GM12878 (cell line): ENCODE measurements around the gene VPS52. TPM values are rescaled to one million over a fixed set of nuclear protein-coding genes. Genes with fewer than 3 reads are reported as not detected.
A peak's percentile ranks its signal among the peaks of the same experiment; 100 is the strongest.

Experiments
- CBFB ChIP-seq: IDR thresholded peaks from 2 replicates; pipeline ENCODE4 v1.6.1; 2016; ENCODE audit warnings: antibody characterized with exemption, low read depth
- CHD2 ChIP-seq: IDR thresholded peaks from 2 replicates; pipeline ENCODE4 v1.6.1; 2011; ENCODE audit warnings: low read depth, low read length, improper control_type of control experiment, borderline replicate concordance
- CTCF ChIP-seq, 3 experiments: IDR thresholded peaks in 2 of 3; conservative IDR thresholded peaks in 1 of 3; 2 replicates each; pipeline ENCODE4 v1.5.1; 2011; ENCODE audit warnings: low read depth in 3 of 3, low read length in 3 of 3, mild to moderate bottlenecking in 3 of 3, control low read depth in 2 of 3, moderate library complexity in 2 of 3, inconsistent platforms in 1 of 3, mixed read lengths in 1 of 3; ENCODE audit not compliant: control insufficient read depth in 2 of 3, insufficient read depth in 1 of 3; ENCODE audit errors: extremely low read depth in 1 of 3
- EP300 ChIP-seq, 2 experiments: fragments of 150-350 bp in 1 of 2; IDR thresholded peaks; 2 replicates each; pipeline ENCODE4 v1.6.1; 2011 to 2012; ENCODE audit warnings: low read depth in 2 of 2, low read length in 2 of 2, borderline replicate concordance in 1 of 2, improper control_type of control experiment in 1 of 2, inconsistent platforms in 1 of 2; ENCODE audit not compliant: control insufficient read depth in 1 of 2
- IRF3 ChIP-seq: fragments of 450-650 bp; IDR thresholded peaks from 2 replicates; pipeline ENCODE4 v1.6.1; 2014; ENCODE audit warnings: mild to moderate bottlenecking
- IRF4 ChIP-seq: IDR thresholded peaks from 2 replicates; pipeline ENCODE4 v1.6.1; 2011; ENCODE audit warnings: low read depth, low read length
- IRF5 ChIP-seq: fragments of 450-650 bp; IDR thresholded peaks from 2 replicates; pipeline ENCODE4 v1.6.1; 2017; ENCODE audit warnings: borderline replicate concordance
- JUND ChIP-seq: IDR thresholded peaks from 2 replicates; pipeline ENCODE4 v1.6.1; 2012; ENCODE audit warnings: low read depth, mild to moderate bottlenecking, low read length, improper control_type of control experiment, moderate library complexity
- MTA2 ChIP-seq: fragments of 450-650 bp; IDR thresholded peaks from 2 replicates; pipeline ENCODE4 v1.6.1; 2016; ENCODE audit warnings: low read depth, mild to moderate bottlenecking, moderate library complexity
- NR2C2 ChIP-seq: IDR thresholded peaks from 2 replicates; pipeline ENCODE4 v1.6.1; 2011; ENCODE audit warnings: borderline replicate concordance, low read depth; ENCODE audit not compliant: control insufficient read depth, insufficient read length
- PAX8 ChIP-seq: fragments of 450-650 bp; IDR thresholded peaks from 2 replicates; pipeline ENCODE4 v1.6.1; 2017; ENCODE audit warnings: mild to moderate bottlenecking, moderate library complexity
- PKNOX1 ChIP-seq: fragments of 450-650 bp; IDR thresholded peaks from 2 replicates; pipeline ENCODE4 v1.6.1; 2016; ENCODE audit warnings: mild to moderate bottlenecking
- POLR2AphosphoS2 ChIP-seq: IDR thresholded peaks from 2 replicates; pipeline ENCODE4 v1.6.1; 2011; ENCODE audit warnings: low read depth, mild to moderate bottlenecking, low read length, improper control_type of control experiment, moderate library complexity
- RBBP5 ChIP-seq: fragments of 200-600 bp; sonication (generic); conservative IDR thresholded peaks from 2 replicates; pipeline ENCODE4 v1.6.1; 2016
- RUNX3 ChIP-seq: IDR thresholded peaks from 2 replicates; pipeline ENCODE4 v1.6.1; 2012; ENCODE audit warnings: low read length, inconsistent platforms
- STAT1 ChIP-seq: fragments of 450-650 bp; conservative IDR thresholded peaks from 2 replicates; pipeline ENCODE4 v1.6.1; 2014; ENCODE audit warnings: antibody characterized with exemption, mild to moderate bottlenecking
- USF1 ChIP-seq: IDR thresholded peaks from 2 replicates; pipeline ENCODE4 v1.6.1; 2011; ENCODE audit warnings: borderline replicate concordance, low read depth, mild to moderate bottlenecking, moderate library complexity, mixed read lengths, low read length; ENCODE audit not compliant: insufficient read depth; ENCODE audit errors: extremely low read length
- WRNIP1 ChIP-seq: IDR thresholded peaks from 2 replicates; pipeline ENCODE4 v1.6.1; 2011; ENCODE audit warnings: low read depth, low read length, improper control_type of control experiment, borderline replicate concordance
- ZBTB4 ChIP-seq: fragments of 450-650 bp; formaldehyde crosslinking; IDR thresholded peaks from 2 replicates; pipeline ENCODE4 v1.4.0; 2022; ENCODE audit warnings: mild to moderate bottlenecking, moderate library complexity
- ZNF622 ChIP-seq: fragments of 450-650 bp; IDR thresholded peaks from 2 replicates; pipeline ENCODE4 v1.6.1; 2017; ENCODE audit warnings: mild to moderate bottlenecking, inconsistent platforms
- polyA plus RNA-seq, 11 experiments: library from polyadenylated mRNA; depleted of rRNA in 4 of 11; unstranded in 6 of 11; stranded (reverse) in 5 of 11; fragments of >200 nt; fragmentation: Nextera tagmentation in 4 of 11; fragmentation: Illumina TruSeq in 1 of 11; extraction: Ambion mirVana in 4 of 11; extraction: Trizol in 1 of 11; gene quantifications; 1 replicate in 1 of 11; 2 replicates in 10 of 11; pipeline versions ENCODE4 v1.2.1 to v1.2.3, GENCODE V29; 2011 to 2016; ENCODE audit warnings: inconsistent platforms in 2 of 11, missing spikeins in 2 of 11, low read depth in 1 of 11
- total RNA-seq, 4 experiments: library from RNA; depleted of rRNA in 3 of 4; stranded (reverse); fragments of >200 nt in 3 of 4; fragmentation: Illumina TruSeq in 1 of 4; extraction: Trizol in 1 of 4; gene quantifications; 2 replicates each; pipeline versions ENCODE4 v1.2.1 to v1.2.3, GENCODE V29; 2013 to 2021

The VPS52 gene
- total and polyA plus RNA-seq, 10 of the 15 experiments (the other 5 are each of a cell fraction or from before 2014, with no cell fraction given), result 11.3 to 52.7 (median 36.7) TPM

- peak; percentile 66 for TF ChIP-seq IRF4
- TF ChIP-seq STAT1, result no peak
- TF ChIP-seq JUND, result no peak
- TF ChIP-seq CTCF (IDR thresholded peaks at IDR 0.05 in 2 of 3, conservative IDR thresholded peaks at IDR 0.05 in 1 of 3; ENCODE audit: control insufficient read depth in 2 of 3, extremely low read depth in 1 of 3, insufficient read depth in 1 of 3, low read depth in 3 of 3, low read length in 3 of 3), result no peak
- no peak for TF ChIP-seq ZNF622
- TF ChIP-seq POLR2AphosphoS2, result no peak
- TF ChIP-seq PAX8, result no peak
- TF ChIP-seq IRF5, result no peak
- peak; percentile 76 for TF ChIP-seq RUNX3
- no peak for TF ChIP-seq PKNOX1
- TF ChIP-seq MTA2, result no peak; the same call in 1 of the 2 replicates
- no peak for TF ChIP-seq IRF3
- TF ChIP-seq CBFB, result no peak
- no peak for TF ChIP-seq USF1
- no peak for TF ChIP-seq ZBTB4
- no peak for TF ChIP-seq NR2C2
- no peak for TF ChIP-seq EP300 (IDR thresholded peaks at IDR 0.05; ENCODE audit: borderline replicate concordance in 1 of 2, control insufficient read depth in 1 of 2, low read depth in 2 of 2, low read length in 2 of 2)
- TF ChIP-seq RBBP5, result no peak
- no peak; the same call in 1 of the 2 replicates for TF ChIP-seq CHD2
- TF ChIP-seq WRNIP1, result no peak
These were observed 42.2 kb upstream of the VPS52 start, which contains the start of gene TAPBP (continued) for GRCh38 chr6:33313709-33314514.
